Body of pancreas (tissue), 4 donors: ENCODE results near the gene IGSF9.

Experiments
- CTCF ChIP-seq, 7 experiments: fragments of 450-650 bp in 4 of 7; fragments of 200-600 bp in 3 of 7; sonication (generic) in 3 of 7; IDR thresholded peaks; one replicate each; pipeline ENCODE4 v1.5.1; 2016 to 2019; ENCODE audit warnings: antibody characterized with exemption in 7 of 7
- POLR2A ChIP-seq, 3 donors: fragments of 450-650 bp; IDR thresholded peaks; one replicate each; pipeline ENCODE4 v1.6.1; 2016; ENCODE audit warnings: antibody characterized with exemption in 3 of 3, mild to moderate bottlenecking in 2 of 3

- no peak for TF ChIP-seq CTCF (IDR thresholded peaks at IDR 0.05)
- TF ChIP-seq POLR2A (IDR thresholded peaks at IDR 0.05), result no peak
Measured at GRCh38 chr1:159921251-159921650, 24.2 kb downstream of the IGSF9 start.
